NCI-H524 treated with DMSO at 0.1 percent for 48 hours (cell line): ENCODE measurements around the gene VPS16.
"Not testable (repeated sequence)": the region's sequence is repeated elsewhere in the genome, so short reads cannot be mapped to it uniquely, and the experiment has no call there.

Experiments
- DNase-seq: peaks from one replicate; lab custom pipeline; 2025; lab: John Stamatoyannopoulos, UW

VPS16 gene

DNA sequence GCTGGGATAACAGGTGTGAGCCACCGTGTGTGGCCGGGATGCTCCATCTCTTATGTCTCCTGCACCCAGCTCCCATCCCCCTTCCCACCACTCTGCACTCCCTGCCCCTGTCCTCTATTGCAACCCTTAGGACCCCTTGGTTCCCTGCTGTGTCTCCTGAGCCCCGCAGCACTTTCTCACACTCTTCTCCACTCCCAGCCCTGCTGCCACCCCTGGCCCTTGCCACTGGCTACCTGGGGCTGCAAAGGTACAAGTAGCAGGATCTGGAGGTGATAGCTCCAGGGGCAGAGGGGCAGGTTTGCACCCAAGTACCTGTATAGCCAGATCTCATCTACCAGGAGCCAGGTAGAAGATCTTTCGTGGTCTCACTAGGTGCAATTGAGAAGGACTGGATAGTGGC lies 33.5 kb upstream of the VPS16 start:
- DNase-seq: no peak

DNA sequence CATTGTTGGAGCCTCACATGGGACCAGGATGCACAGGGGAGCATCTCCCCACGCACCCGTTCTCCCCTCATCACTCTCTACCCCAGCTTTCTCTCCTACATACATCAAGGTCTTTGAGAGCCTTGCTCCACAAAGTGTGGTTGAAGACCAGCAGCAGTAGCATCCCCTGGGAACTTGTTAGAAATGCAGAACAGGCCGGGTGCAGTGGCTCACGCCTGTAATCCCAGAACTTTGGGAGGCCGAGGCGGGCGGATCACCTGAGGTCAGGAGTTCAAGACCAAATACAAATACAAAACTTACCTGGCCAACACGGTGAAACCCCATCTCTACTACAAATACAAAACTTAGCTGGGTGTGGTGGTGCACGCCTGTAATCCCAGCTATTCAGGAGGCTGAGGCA lies 32.6 kb upstream of the VPS16 start:
- not testable (repeated sequence) for DNase-seq

DNA sequence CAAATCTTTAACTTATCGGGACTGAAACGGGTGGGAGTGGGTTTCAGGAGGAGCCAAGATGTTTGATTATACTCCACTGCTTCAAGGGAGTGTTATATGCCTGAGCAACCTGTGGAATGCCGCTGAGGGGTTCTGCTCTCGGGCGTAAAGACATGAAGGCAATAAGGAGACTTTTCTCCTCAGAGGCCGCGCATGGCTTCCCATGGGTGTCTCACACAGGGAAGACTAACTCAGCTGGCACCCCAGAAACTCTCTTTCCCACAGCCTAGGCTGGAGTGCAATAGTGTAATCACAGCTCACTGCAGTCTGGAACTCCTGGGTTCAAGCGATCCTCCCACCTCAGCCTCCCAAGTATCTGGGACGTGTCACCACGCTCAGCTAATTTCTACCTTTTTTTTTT lies 30.9 kb upstream of the VPS16 start:
- no peak for DNase-seq

DNA sequence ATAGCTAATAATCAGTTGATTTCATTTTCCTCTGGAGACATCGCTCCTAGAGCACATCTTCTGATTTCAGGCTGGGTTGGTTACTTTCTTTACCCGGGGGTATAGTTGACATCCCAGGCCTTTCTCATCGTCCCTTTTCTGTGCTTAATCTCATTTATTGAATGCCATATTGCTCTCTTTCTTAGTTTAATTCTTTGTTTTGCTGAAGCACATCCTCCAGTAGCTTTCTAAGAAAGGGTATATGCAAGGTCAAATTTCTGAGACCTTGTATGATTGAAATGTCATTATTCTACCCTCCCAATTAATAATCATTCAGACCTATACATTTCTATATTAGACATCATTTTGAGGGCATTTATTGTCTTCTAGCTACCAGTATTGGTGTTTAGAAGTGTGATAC lies 28.4 kb upstream of the VPS16 start:
- no peak for DNase-seq

DNA sequence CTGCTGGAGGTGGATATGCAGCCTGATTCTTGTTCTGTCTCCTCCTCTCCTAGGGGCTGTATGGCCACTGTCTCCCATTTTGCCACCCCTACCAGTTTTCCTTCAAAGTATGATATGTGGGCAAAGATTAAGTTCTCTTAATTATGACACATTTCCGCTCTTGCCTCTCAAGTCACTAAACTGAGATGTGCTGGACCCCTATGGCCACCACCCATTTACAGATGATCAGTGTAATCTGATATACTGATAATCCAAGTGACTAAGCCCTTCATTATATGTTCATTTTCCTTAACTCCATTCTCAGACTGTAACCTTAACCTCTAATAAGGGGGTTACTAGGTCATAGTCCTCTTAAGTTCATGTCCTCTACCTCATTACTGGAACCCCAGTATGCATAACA lies 26.5 kb upstream of the VPS16 start:
- peak; percentile 62 for DNase-seq

DNA sequence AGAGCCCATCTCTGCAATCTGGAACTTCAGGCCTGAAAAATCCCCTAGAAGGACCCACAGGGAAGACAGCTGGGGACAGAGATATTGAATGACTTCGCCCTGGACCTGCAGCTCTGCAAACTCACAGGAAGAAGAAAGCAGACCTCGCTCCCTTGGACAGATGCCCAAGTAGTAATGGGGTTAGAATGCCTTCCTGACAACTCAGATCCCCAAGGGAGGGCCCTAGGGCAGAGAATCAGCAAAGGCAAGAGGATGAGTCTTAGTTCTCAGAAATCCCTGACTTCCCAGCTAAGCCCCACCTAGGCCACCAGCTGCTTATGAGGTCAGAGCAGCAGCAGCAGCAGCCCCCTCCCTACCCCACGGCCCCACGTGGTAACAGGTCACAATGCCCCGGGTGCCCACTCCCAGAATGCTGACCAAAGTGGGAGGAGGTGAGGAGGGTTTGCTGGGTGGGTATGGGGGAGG lies 25.9 kb upstream of the VPS16 start, which contains the start of gene C20orf141:
Gene C20orf141 (plus strand): TSS at position 401 of the 465 bp plus-strand sequence. CDS start 198 bp downstream, outside the sequence.
- peak; percentile 94 for DNase-seq

DNA sequence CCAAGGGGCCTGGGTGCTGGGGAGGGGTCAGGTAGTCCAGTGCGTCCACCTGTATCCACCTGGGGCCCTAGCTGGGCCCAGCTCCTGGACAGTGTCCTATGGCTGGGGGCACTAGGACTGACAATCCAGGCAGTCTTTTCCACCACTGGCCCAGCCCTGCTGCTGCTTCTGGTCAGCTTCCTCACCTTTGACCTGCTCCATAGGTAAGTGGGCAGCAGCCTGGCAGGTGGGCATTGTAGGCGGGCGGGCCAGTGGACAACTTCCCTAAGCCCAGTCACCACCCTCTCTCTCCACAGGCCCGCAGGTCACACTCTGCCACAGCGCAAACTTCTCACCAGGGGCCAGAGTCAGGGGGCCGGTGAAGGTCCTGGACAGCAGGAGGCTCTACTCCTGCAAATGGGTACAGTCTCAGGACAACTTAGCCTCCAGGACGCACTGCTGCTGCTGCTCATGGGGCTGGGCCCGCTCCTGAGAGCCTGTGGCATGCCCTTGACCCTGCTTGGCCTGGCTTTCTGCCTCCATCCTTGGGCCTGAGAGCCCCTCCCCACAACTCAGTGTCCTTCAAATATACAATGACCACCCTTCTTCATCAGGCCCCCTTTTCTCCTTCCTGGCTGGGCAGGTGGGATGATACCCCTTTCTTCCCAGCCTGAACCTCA lies 25.2 kb upstream of the VPS16 start:
- DNase-seq: no peak

DNA sequence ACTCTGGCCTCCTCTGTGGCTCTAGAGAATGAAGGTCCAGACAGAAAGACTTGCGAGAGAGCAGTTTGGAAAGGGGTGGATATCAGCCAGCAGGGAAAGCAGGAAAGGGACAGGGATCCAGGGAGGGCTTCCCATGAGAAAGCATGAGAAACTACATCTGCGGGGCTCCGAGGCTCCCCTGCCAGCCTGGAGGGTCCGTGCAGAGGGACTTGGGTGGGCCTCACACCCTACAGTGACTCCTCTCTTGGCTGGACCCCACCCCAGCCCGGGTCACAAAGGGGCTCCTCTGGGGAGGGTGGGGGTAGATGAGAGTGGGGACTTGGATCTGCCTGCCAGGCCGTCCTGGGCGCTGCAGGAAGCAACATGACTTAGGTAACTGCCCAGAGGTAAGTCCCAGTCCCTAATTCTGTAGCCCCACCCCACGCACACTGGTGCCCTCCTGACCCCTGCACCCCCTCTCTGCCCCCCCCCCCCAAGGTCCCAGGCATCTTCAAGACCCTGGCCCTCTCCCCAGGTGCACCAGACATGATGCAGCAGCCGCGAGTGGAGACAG lies 24.4 kb upstream of the VPS16 start, which contains the start of gene TMEM239:
Gene TMEM239 (plus strand): TSS at position 335 of the 553 bp plus-strand sequence. CDS start 191 bp downstream, at position 526.
- DNase-seq: no peak

DNA sequence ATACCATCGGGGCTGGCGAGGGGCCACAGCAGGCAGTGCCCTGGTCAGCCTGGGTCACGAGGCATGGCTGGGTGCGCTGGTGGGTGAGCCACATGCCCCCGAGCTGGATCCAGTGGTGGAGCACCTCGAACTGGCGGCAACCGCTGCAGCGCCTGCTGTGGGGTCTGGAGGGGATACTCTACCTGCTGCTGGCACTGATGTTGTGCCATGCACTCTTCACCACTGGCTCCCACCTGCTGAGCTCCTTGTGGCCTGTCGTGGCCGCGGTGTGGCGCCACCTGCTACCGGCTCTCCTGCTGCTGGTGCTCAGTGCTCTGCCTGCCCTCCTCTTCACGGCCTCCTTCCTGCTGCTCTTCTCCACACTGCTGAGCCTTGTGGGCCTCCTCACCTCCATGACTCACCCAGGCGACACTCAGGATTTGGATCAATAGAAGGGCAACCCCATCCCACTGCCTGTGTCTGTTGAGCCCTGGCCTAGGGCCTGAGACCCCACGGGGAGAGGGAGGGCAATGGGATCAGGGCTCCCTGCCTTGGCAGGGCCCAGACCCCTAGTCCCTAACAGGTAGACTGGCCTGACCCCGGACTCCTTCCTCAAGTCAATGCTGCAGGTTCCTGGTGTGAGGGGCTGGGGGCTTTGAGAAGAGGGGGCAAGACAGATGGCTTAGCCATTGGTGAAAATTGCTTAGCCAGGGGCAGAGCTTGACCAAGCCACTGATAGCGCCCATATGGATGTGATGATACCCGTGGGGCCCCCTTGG lies 23.8 kb upstream of the VPS16 start:
- DNase-seq: no peak

DNA sequence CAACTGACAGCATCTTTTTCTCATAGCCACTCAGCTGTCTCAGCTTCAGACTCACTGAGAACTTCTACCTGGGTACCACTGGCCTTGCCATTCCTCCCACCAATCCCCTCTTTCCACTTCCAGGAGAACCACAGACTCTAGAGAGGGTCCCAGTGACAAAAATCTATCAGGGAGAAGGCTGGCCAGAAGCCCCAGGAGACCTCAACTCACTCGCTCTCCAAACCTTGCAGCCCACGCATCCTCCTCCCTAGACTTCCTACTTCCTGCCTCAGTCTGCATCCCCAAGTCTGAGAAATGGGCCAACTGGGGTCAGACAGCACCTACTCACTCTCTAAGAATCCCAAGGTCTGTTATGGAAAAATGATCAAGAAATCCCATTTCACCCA lies 23.2 kb upstream of the VPS16 start:
- DNase-seq: no peak

DNA sequence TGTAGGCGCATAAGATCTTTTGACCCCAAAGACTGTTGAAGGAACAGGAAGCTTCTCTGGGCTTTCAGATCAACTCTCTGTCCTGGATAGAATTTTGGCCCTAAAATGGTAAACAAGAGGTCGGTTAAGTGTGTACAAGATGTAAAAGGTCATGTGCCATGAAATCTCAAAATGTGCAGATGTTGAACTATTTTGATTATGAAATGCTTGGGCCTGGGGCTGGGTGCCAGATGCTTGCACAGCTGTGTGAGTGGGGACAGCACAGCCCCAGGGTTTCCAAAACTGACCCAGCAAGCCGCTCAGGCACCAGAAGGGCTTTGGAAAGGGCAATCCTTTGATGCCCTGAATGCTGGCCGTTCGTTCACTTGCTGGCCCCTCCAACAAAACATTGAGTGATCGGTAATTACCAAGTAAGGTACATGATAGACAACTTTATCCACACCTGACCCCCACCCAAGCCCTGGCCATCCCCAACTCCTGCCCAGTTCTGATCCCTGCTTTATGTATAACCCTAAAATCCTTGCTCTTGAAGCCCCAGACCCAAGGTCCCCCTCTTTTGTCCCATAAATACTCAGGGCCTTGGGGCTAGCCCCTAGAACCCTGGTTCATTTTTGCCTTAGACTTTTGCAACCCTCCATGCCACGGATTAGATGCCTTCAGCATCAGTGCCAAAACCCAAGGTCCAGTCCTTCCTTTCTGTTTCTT lies 22.5 kb upstream of the VPS16 start:
- no peak for DNase-seq

DNA sequence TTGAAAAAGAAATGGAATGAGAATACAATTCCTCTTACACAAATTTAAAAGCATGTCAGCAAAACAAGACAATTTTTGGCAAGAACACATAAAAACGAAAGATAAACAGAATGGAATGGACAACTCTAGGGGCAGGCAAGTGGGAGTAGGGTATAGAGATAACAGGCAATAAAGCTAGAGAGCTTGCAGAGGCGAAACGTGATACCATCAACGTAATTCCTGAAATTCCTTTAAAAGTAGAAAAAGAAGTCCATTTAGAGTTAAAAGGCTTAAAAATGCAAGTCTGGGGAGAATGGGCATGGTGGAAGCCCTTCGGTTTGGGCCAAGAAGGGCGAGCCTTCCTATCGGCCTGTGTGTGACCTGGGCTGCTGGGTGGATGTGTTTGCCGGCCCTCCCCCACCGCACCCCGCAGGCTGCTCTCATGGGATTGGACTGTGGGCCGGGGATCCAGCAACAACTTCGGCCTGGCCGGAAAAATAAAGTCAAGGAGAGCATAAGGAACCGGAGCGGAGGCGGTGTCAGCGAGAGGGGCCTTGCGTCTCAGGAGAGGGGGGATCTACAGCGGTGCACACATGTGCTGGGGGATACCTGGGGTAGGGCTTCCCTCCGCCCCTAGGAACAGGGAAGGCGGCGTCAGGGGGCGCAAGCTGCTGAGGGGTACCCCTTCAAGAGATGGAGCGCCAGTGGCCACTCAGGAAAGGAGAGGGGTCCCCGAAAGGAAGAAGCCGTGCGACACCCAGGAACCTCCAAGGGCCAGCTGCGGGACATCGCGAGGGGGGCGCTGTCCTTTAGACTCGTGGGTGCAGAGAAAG lies 20.3 kb upstream of the VPS16 start:
- no peak for DNase-seq

DNA sequence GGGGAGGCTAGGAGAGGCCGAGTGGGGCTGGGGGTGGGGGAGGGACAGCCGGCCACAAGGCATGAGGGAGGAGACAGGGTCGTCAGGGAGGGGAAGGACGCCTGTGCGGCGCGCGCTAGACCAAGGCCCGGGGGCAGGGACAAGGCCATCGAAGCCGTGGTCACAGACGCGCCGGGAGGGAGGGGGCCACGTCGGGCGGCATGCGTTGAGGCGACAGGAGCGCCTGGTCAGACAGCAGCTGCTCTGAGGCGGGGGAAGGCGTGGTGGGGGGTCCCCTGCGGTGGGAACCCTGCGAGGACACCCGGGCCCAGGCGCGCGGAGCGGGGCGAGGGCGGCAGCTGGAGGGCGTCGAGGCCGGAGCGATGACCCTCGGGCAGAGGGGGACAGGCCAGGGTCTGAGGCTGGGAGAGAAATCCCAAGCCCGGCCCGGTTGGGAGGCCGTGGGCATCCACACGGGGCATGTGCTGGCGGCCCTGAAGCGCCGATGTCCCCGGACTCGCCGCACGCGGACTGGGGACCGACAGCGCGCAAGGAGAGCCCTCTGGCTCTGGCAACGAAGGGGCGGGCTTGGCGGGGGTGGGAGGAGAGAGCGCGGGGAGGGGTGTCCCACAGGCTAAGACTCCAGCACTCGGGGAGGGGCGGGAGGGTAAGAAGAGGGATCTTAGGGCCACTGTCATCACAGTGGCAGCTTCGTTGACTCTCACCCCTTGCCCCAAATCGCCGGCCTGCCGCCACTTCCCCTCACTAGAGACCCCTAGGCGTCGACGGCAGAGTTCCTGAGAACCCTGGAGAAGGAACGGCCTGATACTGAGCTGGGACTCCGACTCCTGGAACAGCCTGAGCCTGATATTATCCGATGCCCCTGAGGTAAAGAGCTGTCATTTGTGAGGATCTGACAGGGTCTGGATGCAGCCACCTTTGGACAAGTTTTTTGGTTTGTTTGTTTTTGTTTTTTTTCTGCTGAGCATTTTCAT lies 19.4 kb upstream of the VPS16 start:
- DNase-seq: no peak

DNA sequence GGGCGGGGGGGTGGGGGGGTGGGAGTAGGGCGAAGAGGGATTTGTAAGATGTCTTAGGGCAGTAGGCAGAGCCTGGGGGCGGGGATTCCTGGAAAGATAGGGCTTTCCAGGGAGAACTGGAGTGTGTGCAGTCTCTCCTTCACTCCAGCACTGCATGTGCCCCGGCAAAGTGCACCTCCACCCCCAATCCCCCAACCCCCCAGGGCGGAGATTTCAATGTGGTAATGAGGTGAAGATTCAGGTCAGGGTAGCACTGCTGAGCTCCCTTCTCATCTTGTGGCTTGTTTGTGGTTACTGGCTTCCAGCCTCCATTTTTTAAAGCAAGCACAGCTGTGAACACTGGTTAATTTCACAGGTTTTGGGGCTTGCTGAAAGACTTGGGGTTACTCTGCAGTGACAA lies 18.5 kb upstream of the VPS16 start:
- DNase-seq: no peak

DNA sequence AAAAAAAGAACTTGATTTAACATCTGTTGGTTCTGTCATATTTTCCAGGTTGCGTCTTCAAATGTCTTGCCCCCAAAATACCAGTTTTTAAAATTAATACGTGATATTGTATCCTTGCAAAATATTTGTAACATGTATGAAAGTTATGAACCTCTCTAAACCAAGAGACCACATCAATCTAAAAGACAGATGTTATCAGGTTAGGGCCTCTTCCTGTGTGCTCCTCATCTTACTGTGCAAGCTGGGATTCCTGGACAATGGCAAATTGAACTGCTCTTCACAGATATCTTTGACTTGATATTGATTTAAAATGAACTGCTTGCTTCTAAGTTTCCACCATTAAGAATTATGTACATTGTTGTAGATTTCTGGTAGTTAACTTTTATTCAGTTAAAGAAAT lies 14.8 kb upstream of the VPS16 start:
- DNase-seq: no peak

DNA sequence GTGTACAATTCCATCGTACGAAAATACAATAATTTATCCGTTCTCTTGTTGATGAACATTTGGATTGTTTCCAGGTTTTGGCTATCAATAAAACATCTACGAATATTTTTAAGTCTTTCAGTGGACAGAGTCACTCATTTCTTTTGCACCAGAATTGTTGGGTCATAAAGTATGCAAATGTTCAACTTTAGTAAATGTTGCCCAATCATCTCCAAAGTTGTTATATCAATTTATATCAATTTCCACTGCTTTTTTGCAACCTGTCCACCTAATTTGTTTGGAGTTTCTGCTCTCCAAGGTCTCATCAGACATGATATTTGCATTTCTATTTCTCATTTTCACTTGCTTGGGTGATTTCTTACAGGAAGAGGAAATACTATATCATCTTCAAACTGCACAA lies 13.9 kb upstream of the VPS16 start:
- no peak for DNase-seq

DNA sequence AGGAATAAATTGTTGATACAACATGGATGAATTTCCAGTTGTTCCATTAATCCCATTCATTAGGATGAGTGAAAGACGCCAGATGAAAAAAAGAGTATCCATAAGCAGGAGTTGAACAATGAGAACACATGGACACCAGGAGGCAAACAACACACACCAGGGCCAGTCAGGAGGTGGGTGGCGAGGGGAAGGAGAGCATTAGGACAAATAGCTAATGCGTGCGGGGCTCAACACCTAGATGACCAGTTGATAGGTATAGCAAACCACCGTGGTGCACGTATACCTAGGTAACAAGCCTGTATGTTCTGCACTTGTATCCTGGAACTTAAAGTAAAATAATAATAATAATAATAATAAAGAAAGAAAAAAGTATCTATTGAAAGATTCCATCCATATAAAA lies 11.2 kb upstream of the VPS16 start:
- DNase-seq: no peak

DNA sequence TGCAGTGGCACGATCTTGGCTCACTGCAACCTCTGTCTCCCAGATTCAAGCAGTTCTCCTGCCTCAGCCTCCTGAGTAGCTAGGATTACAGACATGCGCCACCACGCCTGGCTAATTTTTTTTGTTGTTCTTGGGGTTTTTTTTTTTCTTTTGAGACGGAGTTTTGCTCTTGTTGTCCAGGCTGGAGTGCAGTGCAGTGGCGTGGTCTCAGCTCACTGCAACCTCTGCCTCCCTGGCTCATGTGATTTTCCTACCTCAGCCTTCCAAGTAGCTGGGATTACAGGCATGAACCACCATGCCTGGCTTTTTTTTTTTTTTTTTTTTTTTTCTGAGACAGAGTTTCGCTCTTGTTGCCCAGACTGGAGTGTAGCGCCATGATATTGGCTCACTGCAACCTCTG lies 9.3 kb upstream of the VPS16 start:
- DNase-seq: not testable (repeated sequence)

DNA sequence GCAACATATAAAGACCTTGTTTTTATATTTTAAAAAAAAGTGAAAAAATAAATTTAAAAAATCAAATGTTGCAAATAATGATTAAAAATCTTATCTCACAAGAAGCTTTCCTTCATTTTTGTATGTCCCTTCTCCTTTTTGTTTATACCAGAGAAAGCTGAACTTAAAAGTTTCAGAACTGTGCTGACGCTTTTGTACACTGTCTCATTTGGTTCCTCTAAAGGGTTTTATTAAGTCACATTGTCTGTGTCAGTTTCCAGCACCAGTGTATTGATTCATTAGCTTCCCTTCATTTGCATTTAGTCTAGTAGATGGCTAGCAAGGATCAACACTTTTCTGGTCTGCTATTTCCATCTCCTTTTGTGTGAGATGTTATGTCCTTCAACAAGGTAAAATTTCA lies 6.8 kb upstream of the VPS16 start:
- DNase-seq: no peak

DNA sequence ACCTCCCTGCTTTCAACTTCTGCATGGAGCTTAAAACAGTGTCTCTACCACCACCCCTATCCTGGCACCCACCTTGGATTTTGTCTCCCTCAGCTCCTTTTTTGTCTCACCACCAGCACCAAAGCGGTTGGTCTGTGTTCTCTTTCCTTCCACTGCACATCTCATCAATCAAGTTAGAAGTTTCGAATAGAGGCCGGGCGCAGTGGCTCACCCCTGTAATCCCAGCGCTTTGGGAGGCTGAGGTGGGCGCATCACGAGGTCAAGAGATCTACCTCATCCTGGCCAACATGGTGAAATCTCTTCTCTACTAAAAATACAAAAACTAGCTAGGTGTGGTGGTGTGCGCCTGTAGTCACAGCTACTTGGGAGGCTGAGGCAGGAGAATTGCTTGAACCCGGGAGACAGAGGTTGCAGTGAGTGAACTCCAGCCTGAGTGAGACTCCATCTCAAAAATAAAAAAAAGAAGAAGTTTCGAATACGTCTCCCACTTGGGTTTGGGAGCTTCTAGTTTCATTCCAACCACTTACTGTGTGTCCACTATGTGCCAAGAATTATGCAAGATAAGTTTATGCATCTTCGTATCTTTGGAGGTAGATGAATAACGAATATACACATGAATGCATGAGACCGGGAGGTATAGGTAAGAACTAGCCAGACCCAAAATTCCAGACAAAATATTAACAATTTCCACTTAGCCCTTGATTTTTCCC lies 6.0 kb upstream of the VPS16 start:
- no peak for DNase-seq
